ENCODE results near the gene ACTL6B.

- TF ChIP-seq CTCF (conservative IDR thresholded peaks at IDR 0.05; ENCODE audit: low read depth, low read length) (no peak), EZH2phosphoT487 (IDR thresholded peaks at IDR 0.05; ENCODE audit: borderline replicate concordance, low read length) (no peak)
Measured at GRCh38 chr7:100641463-100641859, 14.8 kb downstream of the ACTL6B start, which contains the start of gene TFR2.

All from PC-3 (cell line).